MCF 10A (cell line): Measurements from ENCODE around the gene CNPY1. TPM values are rescaled to one million over a fixed set of nuclear protein-coding genes. Genes with fewer than 3 reads are reported as not detected.

Experiments
- BruUV-seq: library from RNA; stranded (reverse); fragments of 400-500 nt; replicated peaks from 2 replicates; lab custom pipeline; 2021; lab: Mats Ljungman, UMichigan
- CTCF ChIA-PET: fragments of 300-600 bp; sonication (Branson Sonifier 250); formaldehyde crosslinking; extraction: SDS; loops from one replicate; lab custom pipeline; 2021; ENCODE audit warnings: antibody characterized with exemption, inconsistent platforms; lab: Yijun Ruan, JAX
- POLR2A ChIA-PET: fragments of 300-600, 350-650 bp; sonication (Branson Sonifier 250); formaldehyde crosslinking; extraction: SDS; loops from one replicate; lab custom pipeline; 2020; ENCODE audit warnings: antibody characterized with exemption, inconsistent platforms; lab: Yijun Ruan, JAX
- DNase-seq: peaks from one replicate; pipeline ENCODE4 v3.0.0-alpha.2; 2018; ENCODE audit not compliant: unreplicated experiment
- H3K27ac Mint-ChIP-seq: one replicate; pipeline ENCODE4 v1.8.0; 2022; ENCODE audit warnings: mild to moderate bottlenecking, low read depth, mixed read lengths; ENCODE audit not compliant: unreplicated experiment
- H3K27me3 Mint-ChIP-seq: one replicate; pipeline ENCODE4 v1.8.0; 2022; ENCODE audit warnings: mixed read lengths; ENCODE audit not compliant: insufficient read depth, unreplicated experiment
- H3K36me3 Mint-ChIP-seq: one replicate; pipeline ENCODE4 v1.8.0; 2022; ENCODE audit warnings: mild to moderate bottlenecking, moderate library complexity, mixed read lengths; ENCODE audit not compliant: insufficient read depth, unreplicated experiment
- H3K4me1 Mint-ChIP-seq: one replicate; pipeline ENCODE4 v1.8.0; 2022; ENCODE audit warnings: mixed read lengths; ENCODE audit not compliant: insufficient read depth, unreplicated experiment
- H3K4me3 Mint-ChIP-seq: one replicate; pipeline ENCODE4 v1.8.0; 2022; ENCODE audit warnings: mild to moderate bottlenecking, moderate library complexity, mixed read lengths; ENCODE audit not compliant: unreplicated experiment
- H3K9me3 Mint-ChIP-seq: one replicate; pipeline ENCODE4 v1.8.0; 2022; ENCODE audit warnings: mixed read lengths; ENCODE audit not compliant: unreplicated experiment
- CTCF ChIP-seq: fragments of 200-600 bp; IDR thresholded peaks from one replicate; pipeline ENCODE4 v1.8.0; 2022; ENCODE audit warnings: antibody characterized with exemption, mild to moderate bottlenecking; ENCODE audit not compliant: unreplicated experiment
- intact Hi-C: fragments of 100-400 bp; cut with micrococcal nuclease; formaldehyde crosslinking; loops from 2 replicates; pipeline ENCODE4 v1.14.1; 2022
- total RNA-seq: library from RNA; stranded (reverse); gene quantifications from 2 replicates; pipeline ENCODE4 v1.2.3, GENCODE V29; 2022

CNPY1 gene
- total RNA-seq, 1 experiment from 2014 or later: not detected

- DNase-seq: no peak
- Mint-ChIP-seq H3K4me1 (no peaks in the 10 kb centered on the region), H3K4me3 (no peak overlapping the region), H3K27ac (no peak overlapping the region), H3K9me3 (no peaks in the 10 kb centered on the region), H3K36me3 (no peaks in the 10 kb centered on the region), H3K27me3 (peaks cover 86% of the 10 kb centered on the region)
- CTCF ChIA-PET: interaction anchor here (0.8 kb wide), 1 partner anchor 19 kb away, joined by 4 read pairs; no protein-coding TSS in a partner anchor
- no TSS peak for BruUV-seq
- intact Hi-C loops: no loop called here
- TF ChIP-seq CTCF: no peak
- POLR2A ChIA-PET: interaction anchor here (1.5 kb wide), 1 partner anchor 17 kb away, joined by 4 read pairs; no protein-coding TSS in a partner anchor
These were observed 94.5 kb downstream of the CNPY1 start for GRCh38 chr7:155451840-155452239.

Other genes with a start within 250 kb of the CNPY1 start
- gene INSIG1, start 248.7 kb downstream of the CNPY1 start, total RNA-seq: 11.2 and 12.4 TPM in 2 replicates
- not detected in 2 replicates for gene EN2, start 88.4 kb downstream of the CNPY1 start, total RNA-seq
- gene RBM33, start 98.1 kb upstream of the CNPY1 start, total RNA-seq: 80.5 and 81.9 TPM in 2 replicates